SU-DHL-6 (cell line): ENCODE results near the gene OCEL1.

Source experiments
- CTCF ChIP-seq: fragments of 200-600 bp; sonication (generic); IDR thresholded peaks from one replicate; pipeline ENCODE4 v1.5.1; 2017; ENCODE audit warnings: antibody characterized with exemption, mild to moderate bottlenecking, low read length, moderate library complexity; ENCODE audit not compliant: insufficient read depth, poor library complexity, severe bottlenecking
- EZH2phosphoT487 ChIP-seq: fragments of 200-600 bp; sonication (generic), shearing (Covaris generic); conservative IDR thresholded peaks from 2 replicates; pipeline ENCODE4 v1.6.1; 2018; ENCODE audit warnings: mild to moderate bottlenecking, antibody characterized with exemption, low read length, moderate library complexity, mixed read lengths

- TF ChIP-seq CTCF (no peak), EZH2phosphoT487 (no peak)
These were observed 30.9 kb upstream of the OCEL1 start for GRCh38 chr19:17195106-17195505.
